ENCODE data around the gene SLC35F4.

SLC35F4 gene

DNA sequence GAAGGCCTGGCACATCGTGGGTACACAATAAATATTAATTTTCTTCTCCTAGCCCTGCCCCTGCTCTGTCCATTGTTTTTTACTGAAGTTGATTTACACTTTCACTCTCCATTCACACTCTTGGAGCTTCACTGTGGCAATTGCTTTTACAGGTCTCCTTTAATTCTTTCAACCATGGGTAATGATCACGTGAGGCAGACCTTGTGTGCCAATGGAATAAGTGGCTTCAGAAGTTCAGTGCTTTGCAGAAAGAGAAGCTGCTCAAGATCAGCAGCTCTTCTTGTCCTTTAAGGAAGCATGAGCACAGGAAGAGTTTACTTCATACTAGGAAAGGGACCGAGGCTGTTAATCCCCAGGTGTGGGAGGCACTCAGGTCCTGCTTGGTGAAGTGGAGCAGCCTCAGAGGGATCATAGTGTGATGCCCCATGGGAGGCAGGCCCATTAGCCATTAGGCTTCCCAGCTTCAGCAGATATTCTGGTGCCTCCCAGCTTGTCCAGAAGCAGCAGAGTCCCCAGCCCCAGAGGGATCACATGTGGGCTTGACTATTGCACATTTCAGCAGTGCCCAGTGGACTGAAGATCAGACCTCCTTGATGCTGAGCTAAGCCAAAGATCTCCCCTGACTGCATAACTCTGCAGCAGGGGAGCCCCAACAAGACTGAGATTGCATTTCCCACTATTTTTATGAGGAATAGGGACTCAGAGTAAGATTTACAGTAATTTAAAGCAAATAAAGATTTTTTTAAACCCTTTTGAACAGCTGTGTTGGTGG is 5.0 kb upstream of the SLC35F4 start:
- DNase-seq (ENCODE audit: low read depth in 1 of 2, low spot score in 1 of 2) = no peak
- Histone ChIP-seq H3K4me3 (replicated peaks; ENCODE audit: insufficient read depth, low read length) (no peak overlapping the region), H3K27me3 (ENCODE audit: insufficient read depth, poor library complexity, severe bottlenecking) (peaks cover 4% of the 10 kb centered on the region), H3K27ac (replicated peaks) (no peak overlapping the region)
- no peak for TF ChIP-seq GABPA (IDR thresholded peaks at IDR 0.05; ENCODE audit: low read depth)
- TF ChIP-seq SPI1 (IDR thresholded peaks at IDR 0.05; ENCODE audit: borderline replicate concordance, low read depth) = no peak
- TF ChIP-seq, protein P1, sequence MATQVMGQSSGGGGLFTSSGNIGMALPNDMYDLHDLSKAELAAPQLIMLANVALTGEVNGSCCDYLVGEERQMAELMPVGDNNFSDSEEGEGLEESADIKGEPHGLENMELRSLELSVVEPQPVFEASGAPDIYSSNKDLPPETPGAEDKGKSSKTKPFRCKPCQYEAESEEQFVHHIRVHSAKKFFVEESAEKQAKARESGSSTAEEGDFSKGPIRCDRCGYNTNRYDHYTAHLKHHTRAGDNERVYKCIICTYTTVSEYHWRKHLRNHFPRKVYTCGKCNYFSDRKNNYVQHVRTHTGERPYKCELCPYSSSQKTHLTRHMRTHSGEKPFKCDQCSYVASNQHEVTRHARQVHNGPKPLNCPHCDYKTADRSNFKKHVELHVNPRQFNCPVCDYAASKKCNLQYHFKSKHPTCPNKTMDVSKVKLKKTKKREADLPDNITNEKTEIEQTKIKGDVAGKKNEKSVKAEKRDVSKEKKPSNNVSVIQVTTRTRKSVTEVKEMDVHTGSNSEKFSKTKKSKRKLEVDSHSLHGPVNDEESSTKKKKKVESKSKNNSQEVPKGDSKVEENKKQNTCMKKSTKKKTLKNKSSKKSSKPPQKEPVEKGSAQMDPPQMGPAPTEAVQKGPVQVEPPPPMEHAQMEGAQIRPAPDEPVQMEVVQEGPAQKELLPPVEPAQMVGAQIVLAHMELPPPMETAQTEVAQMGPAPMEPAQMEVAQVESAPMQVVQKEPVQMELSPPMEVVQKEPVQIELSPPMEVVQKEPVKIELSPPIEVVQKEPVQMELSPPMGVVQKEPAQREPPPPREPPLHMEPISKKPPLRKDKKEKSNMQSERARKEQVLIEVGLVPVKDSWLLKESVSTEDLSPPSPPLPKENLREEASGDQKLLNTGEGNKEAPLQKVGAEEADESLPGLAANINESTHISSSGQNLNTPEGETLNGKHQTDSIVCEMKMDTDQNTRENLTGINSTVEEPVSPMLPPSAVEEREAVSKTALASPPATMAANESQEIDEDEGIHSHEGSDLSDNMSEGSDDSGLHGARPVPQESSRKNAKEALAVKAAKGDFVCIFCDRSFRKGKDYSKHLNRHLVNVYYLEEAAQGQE (IDR thresholded peaks at IDR 0.05; ENCODE audit: insufficient replicate concordance, low read depth) = no peak
- TF ChIP-seq POLR2AphosphoS5 (IDR thresholded peaks at IDR 0.05; ENCODE audit: low read depth) = no peak
- TF ChIP-seq, protein P2, sequence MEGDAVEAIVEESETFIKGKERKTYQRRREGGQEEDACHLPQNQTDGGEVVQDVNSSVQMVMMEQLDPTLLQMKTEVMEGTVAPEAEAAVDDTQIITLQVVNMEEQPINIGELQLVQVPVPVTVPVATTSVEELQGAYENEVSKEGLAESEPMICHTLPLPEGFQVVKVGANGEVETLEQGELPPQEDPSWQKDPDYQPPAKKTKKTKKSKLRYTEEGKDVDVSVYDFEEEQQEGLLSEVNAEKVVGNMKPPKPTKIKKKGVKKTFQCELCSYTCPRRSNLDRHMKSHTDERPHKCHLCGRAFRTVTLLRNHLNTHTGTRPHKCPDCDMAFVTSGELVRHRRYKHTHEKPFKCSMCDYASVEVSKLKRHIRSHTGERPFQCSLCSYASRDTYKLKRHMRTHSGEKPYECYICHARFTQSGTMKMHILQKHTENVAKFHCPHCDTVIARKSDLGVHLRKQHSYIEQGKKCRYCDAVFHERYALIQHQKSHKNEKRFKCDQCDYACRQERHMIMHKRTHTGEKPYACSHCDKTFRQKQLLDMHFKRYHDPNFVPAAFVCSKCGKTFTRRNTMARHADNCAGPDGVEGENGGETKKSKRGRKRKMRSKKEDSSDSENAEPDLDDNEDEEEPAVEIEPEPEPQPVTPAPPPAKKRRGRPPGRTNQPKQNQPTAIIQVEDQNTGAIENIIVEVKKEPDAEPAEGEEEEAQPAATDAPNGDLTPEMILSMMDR (IDR thresholded peaks at IDR 0.05; ENCODE audit: insufficient read depth, low read length) = no peak

- TF ChIP-seq POLR2AphosphoS5 (IDR thresholded peaks at IDR 0.05; ENCODE audit: low read depth) (no peak), SPI1 (IDR thresholded peaks at IDR 0.05; ENCODE audit: borderline replicate concordance, low read depth) (no peak), GABPA (IDR thresholded peaks at IDR 0.05; ENCODE audit: low read depth) (no peak)
- TF ChIP-seq, protein P2 (IDR thresholded peaks at IDR 0.05; ENCODE audit: insufficient read depth, low read length) = no peak
- TF ChIP-seq, protein P1 (IDR thresholded peaks at IDR 0.05; ENCODE audit: insufficient replicate concordance, low read depth) = no peak
- DNase-seq (ENCODE audit: low read depth in 1 of 2, low spot score in 1 of 2) = no peak
These were observed 3.7 kb upstream of the SLC35F4 start for GRCh38 chr14:57869617-57870016.

DNA sequence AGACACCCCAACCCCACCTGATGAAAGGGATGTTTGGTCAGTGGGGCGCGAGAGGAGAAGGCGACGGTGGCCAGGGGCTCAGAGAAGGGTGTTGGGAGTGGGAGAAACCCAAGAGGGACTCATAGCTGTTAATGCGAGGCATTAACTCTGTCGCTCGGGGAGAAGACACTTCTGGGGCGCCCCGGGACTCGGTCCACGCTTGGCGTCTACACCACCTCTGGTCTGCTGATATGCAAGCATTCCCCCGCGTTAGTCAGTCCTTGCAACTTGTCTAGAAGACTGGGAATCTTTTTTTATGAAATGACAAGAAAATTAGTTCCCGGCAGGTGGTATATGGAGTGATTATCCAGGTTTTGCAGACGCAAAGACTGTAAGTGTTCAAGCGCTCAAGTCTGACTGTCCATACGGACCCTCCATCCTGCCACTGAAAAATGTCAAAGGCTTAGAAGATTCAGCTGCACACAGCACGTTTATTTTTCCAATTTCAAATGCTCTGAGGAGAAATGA is 360 bp upstream of the SLC35F4 start:
- no peak for DNase-seq (ENCODE audit: low read depth in 1 of 2, low spot score in 1 of 2)
- Histone ChIP-seq H3K27me3 (ENCODE audit: insufficient read depth, poor library complexity, severe bottlenecking) (peaks cover 10% of the 10 kb centered on the region), H3K27ac (replicated peaks) (no peak overlapping the region), H3K4me3 (replicated peaks; ENCODE audit: insufficient read depth, low read length) (no peak overlapping the region)
- TF ChIP-seq, protein P2 (IDR thresholded peaks at IDR 0.05; ENCODE audit: insufficient read depth, low read length) = no peak
- TF ChIP-seq POLR2AphosphoS5 (IDR thresholded peaks at IDR 0.05; ENCODE audit: low read depth) (no peak), GABPA (IDR thresholded peaks at IDR 0.05; ENCODE audit: low read depth) (no peak), SPI1 (IDR thresholded peaks at IDR 0.05; ENCODE audit: borderline replicate concordance, low read depth) (no peak)
- TF ChIP-seq, protein P1 (IDR thresholded peaks at IDR 0.05; ENCODE audit: insufficient replicate concordance, low read depth) = no peak

More at GRCh38 chr14:57869617-57870016, 3.7 kb upstream of the SLC35F4 start:
- H3K4me3 ChIP-seq (replicated peaks; ENCODE audit: insufficient read depth, low read length) = no peak overlapping the region
- H3K27ac ChIP-seq (replicated peaks) = no peak overlapping the region
- H3K27me3 ChIP-seq (ENCODE audit: insufficient read depth, poor library complexity, severe bottlenecking) = peaks cover 5% of the 10 kb centered on the region
